ENCODE measurements around the gene VPS52.

The VPS52 gene

GRCh38 chr6:33271468-33272274 is at the start of gene VPS52, which contains the start of gene RPS18:
TSS of gene VPS52 (minus strand) at chr6:33271876. CDS start at chr6:33271675, 201 bp downstream.
TSS of gene RPS18 (plus strand) at chr6:33272075. CDS start at chr6:33272120, 45 bp downstream.
- Mint-ChIP-seq H3K27me3 (no peaks in the 10 kb centered on the region), H3K9me3 (no peaks in the 10 kb centered on the region), H3K4me3 (peak within 1 kb of the TSS; percentile 87 to 97), H3K4me1 (peaks cover 58% of the 10 kb centered on the region), H3K27ac (peak within 1 kb of the TSS; percentile 99 to 100)
- ATAC-seq (peak; percentile 93), DNase-seq (peak; percentile 91 to 94)

DNA sequence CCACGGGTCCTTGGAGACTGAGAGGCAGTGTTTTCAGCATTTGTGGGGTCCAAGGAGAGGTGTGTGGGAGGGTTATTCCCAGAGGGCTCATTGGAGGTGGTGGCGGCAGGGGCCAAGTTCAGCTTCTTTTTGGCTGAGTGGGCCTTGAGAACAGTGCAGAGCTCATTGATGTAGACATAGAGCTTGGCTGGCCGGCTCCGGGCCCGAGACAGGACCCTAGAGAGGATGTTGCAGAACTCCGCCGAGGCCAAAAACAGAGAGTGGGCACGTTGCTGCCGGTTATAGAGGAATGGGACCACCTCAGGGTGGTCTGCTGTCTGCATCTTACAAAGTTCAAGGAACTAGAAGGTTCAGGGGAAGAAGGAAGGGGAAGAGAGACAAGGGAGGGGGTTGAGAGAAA is 49.6 kb upstream of the VPS52 start:
- Mint-ChIP-seq H3K27me3 (no peaks in the 10 kb centered on the region), H3K4me1 (peaks cover 65% of the 10 kb centered on the region), H3K4me3 (peak overlapping the region; percentile 98), H3K9me3 (no peaks in the 10 kb centered on the region), H3K27ac (peak overlapping the region in 1 of 2 donors; percentile 40)
- DNase-seq: no peak
- ATAC-seq: no peak

DNA sequence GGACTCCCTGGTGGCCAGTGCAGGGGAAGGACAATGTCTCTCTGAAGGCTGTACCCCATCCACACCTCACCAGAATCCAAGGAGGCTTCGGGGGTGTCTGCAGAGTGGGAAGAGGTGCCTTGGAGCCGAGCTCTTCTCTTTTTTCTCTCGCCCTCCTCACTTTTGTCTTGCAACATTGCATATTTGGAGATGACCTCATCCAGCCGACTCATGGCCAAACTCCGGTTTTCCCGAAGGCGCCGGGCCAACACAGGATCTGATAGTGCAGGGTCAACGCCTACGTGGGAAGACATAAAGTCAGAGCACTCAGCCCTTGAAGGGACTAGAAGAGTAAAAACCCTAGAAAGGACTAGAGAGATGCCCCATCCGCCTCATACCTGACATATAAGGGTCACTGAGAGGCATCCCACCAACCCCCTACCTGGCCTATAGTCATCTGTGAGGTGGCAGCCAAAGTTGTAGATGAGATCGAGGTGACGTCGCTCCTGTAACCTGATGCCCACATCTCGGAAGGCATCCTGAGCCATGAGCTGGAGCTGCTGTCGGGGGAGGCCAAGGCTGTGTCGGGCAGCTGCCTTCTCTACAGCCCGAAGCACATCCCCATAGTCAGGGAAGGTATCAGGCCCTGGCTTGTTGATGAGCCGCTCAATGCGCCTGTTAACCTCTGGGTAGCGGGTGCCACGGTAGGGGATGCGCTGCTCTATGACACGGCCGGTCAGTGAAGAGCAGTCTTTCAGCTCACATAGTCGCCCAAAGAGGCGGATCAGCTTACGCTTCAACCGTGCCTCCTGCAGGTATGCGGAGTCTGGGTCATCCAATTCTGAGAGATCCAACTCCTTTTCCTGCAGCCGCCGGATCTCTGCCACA is 48.9 kb upstream of the VPS52 start:
- Mint-ChIP-seq H3K27me3 (no peaks in the 10 kb centered on the region), H3K4me1 (peaks cover 72% of the 10 kb centered on the region), H3K9me3 (no peaks in the 10 kb centered on the region), H3K27ac (no peak overlapping the region), H3K4me3 (peak overlapping the region; percentile 98)
- ATAC-seq (no peak), DNase-seq (no peak)

DNA sequence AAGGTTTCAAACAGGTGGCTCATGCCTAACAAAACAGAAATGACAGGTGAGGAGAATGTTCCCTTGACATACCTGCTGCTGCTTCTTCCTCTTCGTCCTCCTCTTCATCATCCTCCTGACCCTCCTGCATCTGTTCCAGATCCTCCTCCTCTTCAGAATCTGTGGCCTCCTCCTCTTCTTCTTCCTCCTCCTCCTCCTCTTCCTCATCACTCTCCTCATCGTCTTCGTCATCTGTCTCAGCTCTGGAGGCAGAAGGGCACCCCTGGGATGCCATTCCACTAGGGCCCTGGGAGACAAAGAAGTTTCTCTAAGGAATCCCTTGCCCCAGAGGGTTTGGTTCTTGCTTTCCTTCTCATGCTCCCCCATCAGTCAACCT is 48.3 kb upstream of the VPS52 start:
- peaks cover 78% of the 10 kb centered on the region for H3K4me1 Mint-ChIP-seq
- no peaks in the 10 kb centered on the region for H3K9me3 Mint-ChIP-seq
- H3K27me3 Mint-ChIP-seq: no peaks in the 10 kb centered on the region
- H3K4me3 Mint-ChIP-seq: peak overlapping the region in 1 of 2 donors; percentile 27
- DNase-seq (no peak), ATAC-seq (no peak)
- H3K27ac Mint-ChIP-seq: no peak overlapping the region

DNA sequence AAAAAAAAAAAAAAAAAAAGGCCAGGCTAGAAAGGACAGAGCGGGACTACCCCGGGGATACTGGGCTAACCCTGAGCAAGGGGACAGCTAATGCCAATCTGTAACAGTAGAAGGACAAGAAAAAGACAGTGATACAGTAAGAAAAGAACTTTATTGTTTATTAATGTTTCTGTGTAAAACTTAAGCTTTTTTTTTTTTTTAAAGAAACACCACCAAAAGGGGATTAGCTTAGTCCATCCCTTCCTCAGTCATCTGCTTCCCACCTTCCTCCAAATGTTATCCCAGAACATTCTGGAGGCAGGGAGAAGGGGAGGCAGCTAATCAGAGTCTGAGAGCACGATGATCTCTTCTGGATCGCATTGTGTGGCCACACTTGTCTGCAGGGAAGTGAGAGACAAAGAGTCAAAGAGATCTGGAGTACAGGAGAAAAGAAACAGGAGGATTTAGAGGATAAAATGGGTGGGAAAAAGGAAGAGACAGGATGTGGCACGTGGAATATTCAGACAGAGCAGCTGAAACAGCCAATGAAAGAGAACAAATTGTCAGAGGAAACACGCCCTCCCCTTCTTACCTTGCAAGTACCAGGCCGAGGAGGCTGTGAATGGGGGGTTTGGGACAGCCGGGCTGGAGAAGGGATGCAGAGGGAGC is 46.9 kb upstream of the VPS52 start:
- no peaks in the 10 kb centered on the region for H3K27me3 Mint-ChIP-seq
- H3K27ac Mint-ChIP-seq: peak overlapping the region in 1 of 2 donors; percentile 69
- no peaks in the 10 kb centered on the region for H3K9me3 Mint-ChIP-seq

DNA sequence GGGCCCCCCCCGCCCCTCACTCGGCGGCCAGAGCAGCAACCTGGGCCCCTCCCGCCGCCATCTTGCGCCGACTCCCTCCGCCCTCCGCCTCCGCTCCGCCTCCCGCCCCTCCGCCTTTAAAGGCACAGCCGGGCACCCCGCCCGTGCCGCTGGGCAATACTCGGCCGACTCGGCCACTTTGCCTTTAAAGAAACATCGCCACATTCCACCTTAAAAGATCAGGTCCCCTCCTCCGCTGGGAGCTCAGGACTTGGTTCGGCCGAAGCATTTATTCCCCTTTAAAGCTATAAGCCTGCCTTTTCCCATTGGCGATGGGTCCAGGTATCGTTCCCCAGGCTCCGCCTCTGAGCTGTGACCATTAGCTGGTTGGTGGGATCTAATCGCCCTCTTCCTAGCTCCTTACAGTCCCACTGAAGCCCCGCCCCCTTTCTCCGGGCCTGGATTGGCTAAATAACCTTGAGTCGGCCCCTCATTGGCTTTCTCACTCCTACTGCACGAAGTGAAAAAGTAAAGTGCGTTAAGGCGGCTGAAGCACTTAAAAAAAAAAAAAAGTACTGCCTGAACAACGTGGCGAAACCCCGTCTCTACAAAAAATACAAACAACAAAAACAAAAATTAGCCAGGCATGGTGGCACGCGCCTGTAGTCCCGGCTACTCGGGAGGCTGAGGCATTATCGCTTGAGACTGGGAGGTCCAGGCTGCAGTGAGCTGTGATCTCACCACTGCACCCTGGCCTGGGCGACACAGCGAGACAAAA is 46.2 kb upstream of the VPS52 start, which contains the start of gene ZBTB22:
TSS of gene ZBTB22 (minus strand) at position 76 of the 757 bp plus-strand sequence. CDS start 828 bp downstream, outside the sequence.
- Mint-ChIP-seq H3K9me3 (no peaks in the 10 kb centered on the region), H3K27ac (peak within 1 kb of the TSS; percentile 91 to 94), H3K4me1 (peaks cover 75% of the 10 kb centered on the region), H3K27me3 (no peaks in the 10 kb centered on the region), H3K4me3 (peak within 1 kb of the TSS; percentile 94 to 99)
- ATAC-seq: peak; percentile 65
- DNase-seq: peak; percentile 94

More for the DNA sequence above, 46.9 kb upstream of the VPS52 start:
- Mint-ChIP-seq H3K4me1 (peaks cover 77% of the 10 kb centered on the region), H3K4me3 (peak overlapping the region; percentile 94 to 99)
- DNase-seq (no peak), ATAC-seq (no peak)

- ATAC-seq (no peak), DNase-seq (no peak)
- Mint-ChIP-seq H3K27me3 (no peaks in the 10 kb centered on the region), H3K9me3 (no peaks in the 10 kb centered on the region), H3K4me1 (peaks cover 79% of the 10 kb centered on the region), H3K27ac (no peak overlapping the region), H3K4me3 (peak overlapping the region; percentile 94 to 99)
Observed at GRCh38 chr6:33317419-33317668, 45.7 kb upstream of the VPS52 start.

DNA sequence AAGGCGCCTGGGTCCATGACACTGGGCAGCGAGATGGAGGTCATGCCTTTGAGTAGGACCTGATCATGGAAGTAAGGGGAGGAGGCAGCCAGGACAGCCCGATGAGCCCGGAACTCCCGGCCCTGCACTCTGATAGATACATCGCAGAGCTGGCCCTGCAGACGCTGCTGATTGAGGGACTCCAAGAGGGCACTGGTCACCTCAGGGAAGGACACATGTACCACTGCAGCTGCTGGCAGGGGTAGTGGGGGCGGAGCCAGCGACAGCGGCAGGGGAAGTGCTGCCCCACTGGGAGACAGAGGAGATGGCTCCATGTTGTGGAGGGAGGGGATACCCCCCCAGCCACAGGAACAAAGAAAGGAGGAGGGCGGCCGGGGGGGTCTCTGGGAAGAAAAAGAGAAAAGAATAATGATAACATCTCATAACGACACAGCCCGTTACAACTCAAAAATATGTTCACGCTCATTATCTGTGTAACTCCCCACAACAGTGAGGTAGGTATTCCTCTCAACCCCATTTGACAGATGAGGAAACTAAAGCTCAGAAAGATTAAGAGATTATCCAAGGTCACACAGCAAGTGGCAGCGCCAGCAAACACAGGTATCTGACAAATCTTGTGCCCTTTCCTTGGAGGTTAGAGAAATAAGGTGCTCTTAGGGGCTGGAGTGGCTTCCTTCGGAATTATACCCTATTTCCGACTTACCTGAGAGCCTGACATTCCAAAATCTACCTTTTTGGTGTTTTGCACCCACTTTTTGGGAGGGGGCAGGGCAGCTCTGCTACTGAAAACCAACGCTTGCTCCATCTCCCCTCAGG is 45.1 kb upstream of the VPS52 start:
- Mint-ChIP-seq H3K27ac (no peak overlapping the region), H3K4me1 (peaks cover 79% of the 10 kb centered on the region), H3K27me3 (no peaks in the 10 kb centered on the region), H3K9me3 (no peaks in the 10 kb centered on the region), H3K4me3 (peak overlapping the region; percentile 94 to 99)
- ATAC-seq (no peak), DNase-seq (no peak)

- Mint-ChIP-seq H3K4me1 (peaks cover 78% of the 10 kb centered on the region), H3K4me3 (peak overlapping the region; percentile 94 to 99), H3K27me3 (no peaks in the 10 kb centered on the region), H3K27ac (peak overlapping the region in 1 of 2 donors; percentile 85), H3K9me3 (no peaks in the 10 kb centered on the region)
- ATAC-seq (no peak), DNase-seq (no peak)
Observed at GRCh38 chr6:33315793-33316602, 44.3 kb upstream of the VPS52 start.

DNA sequence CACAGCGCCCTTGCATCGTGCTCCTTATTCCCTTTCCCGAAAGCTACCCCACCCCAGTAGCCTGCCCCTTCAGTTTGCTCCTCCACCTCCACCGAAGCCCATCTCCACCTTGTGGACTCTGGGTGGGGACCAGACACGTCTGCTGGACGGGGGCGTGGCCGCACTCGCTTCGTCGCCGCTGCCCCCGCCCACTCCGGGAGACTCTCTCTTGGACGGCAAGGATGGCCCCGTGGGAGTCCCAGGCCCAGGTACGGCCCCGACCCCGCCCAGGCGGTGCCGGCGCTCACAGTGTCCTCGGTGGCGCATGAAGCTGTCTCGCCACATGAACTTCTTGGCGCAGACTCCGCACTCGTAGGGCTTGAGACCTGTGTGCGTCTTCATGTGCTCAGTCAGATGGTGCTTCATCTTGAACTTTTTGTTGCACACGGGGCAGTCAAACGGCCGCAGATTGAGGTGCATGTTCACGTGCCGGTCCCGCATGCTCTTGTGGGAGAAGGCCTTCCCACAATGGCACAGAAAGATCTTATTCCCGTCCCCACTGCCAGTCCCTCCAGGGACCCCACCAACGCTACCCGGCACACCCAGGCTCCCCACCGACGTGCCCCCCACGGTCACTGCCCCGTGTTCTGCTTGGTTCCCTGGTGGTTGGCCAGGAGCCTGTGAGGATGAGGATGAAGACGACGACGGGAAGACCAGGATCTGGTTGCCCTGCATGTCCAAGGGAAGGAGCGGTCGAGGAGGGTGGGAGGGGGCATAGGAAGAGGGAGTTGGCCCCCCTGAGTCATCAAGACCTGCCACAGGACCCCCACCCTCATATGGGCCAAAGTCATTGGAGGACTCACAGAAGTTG is 43.5 kb upstream of the VPS52 start:
- H3K9me3 Mint-ChIP-seq: no peaks in the 10 kb centered on the region
- peak overlapping the region; percentile 95 to 99 for H3K4me3 Mint-ChIP-seq
- no peaks in the 10 kb centered on the region for H3K27me3 Mint-ChIP-seq
- no peak for ATAC-seq
- peaks cover 74% of the 10 kb centered on the region for H3K4me1 Mint-ChIP-seq
- peak overlapping the region in 1 of 2 donors; percentile 94 for H3K27ac Mint-ChIP-seq
- no peak for DNase-seq

DNA sequence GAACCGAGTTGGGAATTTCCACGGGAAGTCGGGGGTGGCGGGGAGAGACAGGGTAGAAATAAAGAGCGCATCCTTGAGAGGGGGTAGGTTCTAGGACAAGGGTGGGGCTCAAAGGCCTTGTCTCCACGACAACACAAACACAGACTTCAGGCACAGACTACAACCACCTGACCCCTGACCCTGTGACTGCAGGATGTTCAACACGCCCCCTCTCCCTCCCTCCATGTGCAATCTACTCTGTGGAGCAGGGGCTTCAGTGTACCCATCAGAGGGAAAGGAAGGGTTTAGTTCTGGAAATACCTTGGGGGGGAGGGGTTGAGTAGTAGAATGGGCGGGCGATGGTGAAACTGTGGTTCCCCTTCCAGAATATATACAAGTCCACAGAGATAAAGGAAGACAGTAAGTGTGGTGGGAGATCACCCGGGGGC is 42.9 kb upstream of the VPS52 start:
- Mint-ChIP-seq H3K4me3 (peak overlapping the region; percentile 95 to 99), H3K9me3 (no peaks in the 10 kb centered on the region), H3K27me3 (no peaks in the 10 kb centered on the region), H3K4me1 (peaks cover 68% of the 10 kb centered on the region), H3K27ac (peak overlapping the region; percentile 94 to 97)
- ATAC-seq (peak; percentile 65), DNase-seq (peak; percentile 60 to 77)

- no peaks in the 10 kb centered on the region for H3K27me3 Mint-ChIP-seq
- peak; percentile 85 to 94 for DNase-seq
- no peaks in the 10 kb centered on the region for H3K9me3 Mint-ChIP-seq
- peaks cover 64% of the 10 kb centered on the region for H3K4me1 Mint-ChIP-seq
- peak; percentile 82 for ATAC-seq
- peak within 1 kb of the TSS; percentile 95 to 99 for H3K4me3 Mint-ChIP-seq
- H3K27ac Mint-ChIP-seq: peak within 1 kb of the TSS; percentile 94 to 97
Observed at GRCh38 chr6:33313709-33314514, 42.2 kb upstream of the VPS52 start, which contains the start of gene TAPBP. TSS of gene TAPBP (minus strand) at chr6:33314078. CDS start at chr6:33314041, 37 bp downstream.

Measured in stimulated activated naive CD8-positive, alpha-beta T cell treated with anti-CD3 and anti-CD28 coated beads, Interleukin-15, amount 100 ng/mL, for 72 hours (primary cell).